IMR-90 (cell line): ENCODE data around the gene IRF2BP2. TPM values are rescaled to one million over a fixed set of nuclear protein-coding genes. Genes with fewer than 3 reads are reported as not detected.

Experiments
- ATAC-seq: fragments of 200-7000 bp; cut with Tn5 transposase; 2 replicates; pipeline ENCODE4 v1.9.1; 2020; ENCODE audit warnings: low read depth, mild to moderate bottlenecking, moderate library complexity
- BruUV-seq: library from RNA; stranded (reverse); fragments of 400-500 nt; replicated peaks from 2 replicates; lab custom pipeline; 2021; lab: Mats Ljungman, UMichigan
- CTCF ChIA-PET: fragments of 300-600 bp; formaldehyde crosslinking; extraction: SDS; loops from one replicate; lab custom pipeline; 2021; ENCODE audit warnings: antibody characterized with exemption; lab: Yijun Ruan, JAX
- POLR2A ChIA-PET: fragments of 300-600 bp; sonication (Branson Sonifier 250); formaldehyde crosslinking; loops from one replicate; lab custom pipeline; 2022; ENCODE audit warnings: antibody characterized with exemption; ENCODE audit not compliant: unreplicated experiment; lab: Charles Lee
- DNase-seq: peaks from one replicate; pipeline ENCODE4 v3.0.0; 2013
- H2AFZ ChIP-seq: replicated peaks from 2 replicates; pipeline ENCODE3; 2013; ENCODE audit warnings: low read length, mild to moderate bottlenecking; ENCODE audit not compliant: poor library complexity
- H2AK5ac ChIP-seq: 2 replicates; pipeline ENCODE4 v1.6.1; 2013; ENCODE audit warnings: low read depth, low read length, inconsistent platforms
- H2AK9ac ChIP-seq: replicated peaks from 2 replicates; pipeline ENCODE3; 2013; ENCODE audit warnings: mild to moderate bottlenecking, low read depth, low read length, moderate library complexity; ENCODE audit not compliant: poor library complexity
- H2BK120ac ChIP-seq: 2 replicates; pipeline ENCODE4 v1.6.1; 2013; ENCODE audit warnings: low read depth, low read length, inconsistent platforms
- H2BK15ac ChIP-seq: 3 replicates; pipeline ENCODE4 v1.6.1; 2013; ENCODE audit warnings: low read depth, low read length, inconsistent platforms
- H2BK20ac ChIP-seq: 2 replicates; pipeline ENCODE4 v1.6.1; 2013; ENCODE audit warnings: low read depth, mild to moderate bottlenecking, inconsistent platforms, low read length, moderate library complexity
- H2BK5ac ChIP-seq: 2 replicates; pipeline ENCODE4 v1.6.1; 2013; ENCODE audit warnings: mild to moderate bottlenecking, low read depth, low read length, inconsistent platforms; ENCODE audit not compliant: poor library complexity, severe bottlenecking
- H3K14ac ChIP-seq: replicated peaks from 2 replicates; pipeline ENCODE4 v1.6.1; 2013; ENCODE audit warnings: low read depth, low read length, inconsistent platforms
- H3K18ac ChIP-seq: 2 replicates; pipeline ENCODE4 v1.6.1; 2013; ENCODE audit warnings: low read depth, low read length, control low read depth
- H3K23ac ChIP-seq: 2 replicates; pipeline ENCODE4 v1.6.1; 2013; ENCODE audit warnings: low read depth, low read length, inconsistent platforms
- H3K27ac ChIP-seq: 2 replicates; pipeline ENCODE4 v1.5.1; 2013; ENCODE audit warnings: mild to moderate bottlenecking, control low read depth, low read length; ENCODE audit not compliant: insufficient read depth
- H3K27me3 ChIP-seq: 2 replicates; pipeline ENCODE4 v1.6.1; 2013; ENCODE audit warnings: low read length; ENCODE audit not compliant: control insufficient read depth, insufficient read depth
- H3K36me3 ChIP-seq: 2 replicates; pipeline ENCODE4 v1.6.1; 2013; ENCODE audit warnings: low read length, mixed read lengths; ENCODE audit not compliant: control insufficient read depth, insufficient read depth
- H3K4ac ChIP-seq: 2 replicates; pipeline ENCODE4 v1.6.1; 2013; ENCODE audit warnings: low read depth, low read length, inconsistent platforms
- H3K4me1 ChIP-seq: 2 replicates; pipeline ENCODE4 v1.6.1; 2013; ENCODE audit warnings: low read length, mixed read lengths; ENCODE audit not compliant: control insufficient read depth, insufficient read depth
- H3K4me2 ChIP-seq: 2 replicates; pipeline ENCODE4 v1.6.1; 2013; ENCODE audit warnings: low read depth, mild to moderate bottlenecking, control low read depth, low read length, moderate library complexity
- H3K4me3 ChIP-seq: 2 replicates; pipeline ENCODE4 v1.5.1; 2013; ENCODE audit warnings: low read depth, mild to moderate bottlenecking, control low read depth, low read length, moderate library complexity; ENCODE audit not compliant: insufficient read depth
- H3K56ac ChIP-seq: 2 replicates; pipeline ENCODE4 v1.6.1; 2013; ENCODE audit warnings: low read length, inconsistent platforms; ENCODE audit not compliant: insufficient read depth; ENCODE audit errors: extremely low read depth
- H3K79me1 ChIP-seq, 2 experiments: 2 replicates each; pipeline ENCODE4 v1.6.1; 2013; ENCODE audit warnings: low read length in 2 of 2, inconsistent platforms in 1 of 2, low read depth in 1 of 2
- H3K9ac ChIP-seq: 2 replicates; pipeline ENCODE4 v1.6.1; 2013; ENCODE audit warnings: low read depth, low read length, control low read depth
- H3K9me1 ChIP-seq: 2 replicates; pipeline ENCODE4 v1.6.1; 2013; ENCODE audit warnings: low read length, inconsistent platforms; ENCODE audit not compliant: insufficient read depth
- H3K9me3 ChIP-seq: 2 replicates; pipeline ENCODE4 v1.6.1; 2013; ENCODE audit warnings: low read length; ENCODE audit not compliant: control insufficient read depth, insufficient read depth
- H4K20me1 ChIP-seq: 2 replicates; pipeline ENCODE4 v1.6.1; 2013; ENCODE audit warnings: low read length, inconsistent platforms; ENCODE audit not compliant: insufficient read depth
- H4K5ac ChIP-seq: 2 replicates; pipeline ENCODE4 v1.6.1; 2013; ENCODE audit warnings: mild to moderate bottlenecking, low read depth, low read length, control low read depth
- H4K8ac ChIP-seq, 2 experiments: 2 replicates each; pipeline ENCODE4 v1.6.1; 2013; ENCODE audit warnings: low read depth in 2 of 2, low read length in 2 of 2, control low read depth in 1 of 2, inconsistent platforms in 1 of 2
- H4K91ac ChIP-seq: 2 replicates; pipeline ENCODE4 v1.6.1; 2013; ENCODE audit warnings: low read depth, low read length, inconsistent platforms; ENCODE audit not compliant: insufficient read depth
- BHLHE40 ChIP-seq: fragments of 150-350 bp; IDR thresholded peaks from 2 replicates; pipeline ENCODE4 v1.6.1; 2016; ENCODE audit warnings: mild to moderate bottlenecking, low read depth, low read length
- CEBPB ChIP-seq: IDR thresholded peaks from 2 replicates; pipeline ENCODE4 v1.6.1; 2012; ENCODE audit warnings: low read depth, low read length, improper control_type of control experiment
- CHD1 ChIP-seq: IDR thresholded peaks from 2 replicates; pipeline ENCODE4 v1.6.1; 2012; ENCODE audit warnings: low read depth, low read length, improper control_type of control experiment
- CTCF ChIP-seq: conservative IDR thresholded peaks from 2 replicates; pipeline ENCODE4 v1.5.1; 2012; ENCODE audit warnings: mild to moderate bottlenecking, low read depth, low read length, improper control_type of control experiment
- FOS ChIP-seq: fragments of 150-350 bp; IDR thresholded peaks from 2 replicates; pipeline ENCODE4 v1.6.1; 2016; ENCODE audit warnings: low read depth, low read length
- MAFK ChIP-seq: IDR thresholded peaks from 2 replicates; pipeline ENCODE4 v1.6.1; 2012; ENCODE audit warnings: low read depth, low read length, improper control_type of control experiment
- MXI1 ChIP-seq: IDR thresholded peaks from 2 replicates; pipeline ENCODE4 v1.6.1; 2012; ENCODE audit warnings: low read depth, mild to moderate bottlenecking, low read length, moderate library complexity, borderline replicate concordance
- NFE2L2 ChIP-seq: fragments of 150-350 bp; IDR thresholded peaks from 2 replicates; pipeline ENCODE4 v1.6.1; 2016; ENCODE audit warnings: low read depth, mild to moderate bottlenecking, low read length
- POLR2A ChIP-seq: IDR thresholded peaks from 2 replicates; pipeline ENCODE4 v1.6.1; 2012; ENCODE audit warnings: mild to moderate bottlenecking, low read depth, low read length
- RAD21 ChIP-seq: IDR thresholded peaks from 2 replicates; pipeline ENCODE4 v1.6.1; 2012; ENCODE audit warnings: low read length, improper control_type of control experiment
- RCOR1 ChIP-seq: IDR thresholded peaks from 2 replicates; pipeline ENCODE4 v1.6.1; 2012; ENCODE audit warnings: mild to moderate bottlenecking, low read length, improper control_type of control experiment; ENCODE audit not compliant: insufficient replicate concordance
- RFX5 ChIP-seq: IDR thresholded peaks from 2 replicates; pipeline ENCODE4 v1.8.0; 2012; ENCODE audit warnings: low read depth, mild to moderate bottlenecking, low read length, moderate library complexity
- SMC3 ChIP-seq: fragments of 150-350 bp; IDR thresholded peaks from 2 replicates; pipeline ENCODE4 v1.6.1; 2016; ENCODE audit warnings: low read depth, mild to moderate bottlenecking, antibody characterized with exemption, low read length, moderate library complexity
- USF2 ChIP-seq: fragments of 150-350 bp; IDR thresholded peaks from 2 replicates; pipeline ENCODE4 v1.6.1; 2017; ENCODE audit warnings: mild to moderate bottlenecking, antibody characterized with exemption, low read length, low read depth
- WGBS, 2 experiments: methylation state at CpG; one replicate each; pipeline versions ENCODE4 v1.1.5 to v1.1.7; 2013; ENCODE audit warnings: missing lambda C conversion rate in 2 of 2; ENCODE audit not compliant: insufficient read length in 1 of 2; ENCODE audit errors: extremely low coverage in 2 of 2; 5-methylcytosine and 5-hydroxymethylcytosine counted together
- dilution Hi-C: fragments of 300-500 bp; cut with HindIII; formaldehyde crosslinking; loops from one replicate; pipeline ENCODE4 v1.14.3; 2018; ENCODE audit warnings: low sequenced_read_pairs; ENCODE audit not compliant: unreplicated experiment
- in situ Hi-C: fragments of 300-500 bp; cut with MboI; formaldehyde crosslinking; loops from 3 replicates; pipeline ENCODE4 v1.14.3; 2019; ENCODE audit warnings: low sequenced_read_pairs, inconsistent platforms, mixed read lengths
- intact Hi-C: fragments of 100-400 bp; cut with micrococcal nuclease; formaldehyde crosslinking; loops from 2 replicates; pipeline ENCODE4 v1.10.0; 2022
- polyA plus RNA-seq, 3 experiments: library from polyadenylated mRNA; depleted of rRNA; stranded (reverse); fragments of >200 nt; gene quantifications; 2 replicates each; pipeline ENCODE4 v1.2.3, GENCODE V29; 2012; ENCODE audit warnings: low replicate concordance in 1 of 3
- total RNA-seq: library from RNA; depleted of rRNA; stranded (reverse); fragments of >200 nt; gene quantifications from 2 replicates; pipeline ENCODE4 v1.2.3, GENCODE V29; 2012

Gene IRF2BP2
- total and polyA plus RNA-seq, 2 of the 4 experiments (the other 2 are of a cell fraction): 47.0 to 66.6 TPM

- Histone ChIP-seq H3K18ac (peak overlapping the region; percentile 97), H3K4me1 (peaks cover 14% of the 10 kb centered on the region), H2BK120ac (peak overlapping the region; percentile 94), H3K36me3 (peaks cover 28% of the 10 kb centered on the region), H3K9ac (peak overlapping the region; percentile 97), H4K20me1 (peaks cover 24% of the 10 kb centered on the region), H3K27me3 (no peaks in the 10 kb centered on the region), H3K9me1 (no peaks in the 10 kb centered on the region), H2BK5ac (peak overlapping the region; percentile 96), H4K91ac (peak overlapping the region; percentile 93), H2AFZ (peak overlapping the region; percentile 88), H2BK15ac (peak overlapping the region; percentile 87; the same call in 2 of the 3 replicates), H3K4me3 (peak overlapping the region; percentile 76), H3K14ac (peak overlapping the region; percentile 93), H2AK5ac (peak overlapping the region; percentile 87), H3K27ac (peak overlapping the region; percentile 98), H3K79me1 (peaks cover 0 to 8% of the 10 kb centered on the region in 2 experiments; a peak in 2 of 4 replicates), H3K23ac (peak overlapping the region; percentile 90), H4K8ac (peak overlapping the region; percentile 76 to 86), H3K56ac (peak overlapping the region; percentile 94), H2AK9ac (peak overlapping the region; percentile 89), H3K4ac (peak overlapping the region; percentile 95), H4K5ac (peak overlapping the region; percentile 95), H3K9me3 (no peaks in the 10 kb centered on the region), H3K4me2 (peak overlapping the region; percentile 98), H2BK20ac (0 out of 2 replicates have a peak overlapping the region, but pooled peaks have one; percentile 55)
- DNase-seq (peak; percentile 95), ATAC-seq (peak; percentile 74)
- dilution Hi-C loops: no loop called here
- BruUV-seq: no TSS peak
- in situ Hi-C loops: loop anchor here (5.0 to 25.0 kb wide), 4 partner anchors 112 to 472 kb away; no protein-coding TSS in a partner anchor
- POLR2A ChIA-PET: interaction anchor here (0.8 to 2.0 kb wide), 2 partner anchors 112 to 113 kb away, joined by 3 to 7 read pairs; no protein-coding TSS in a partner anchor
- 0% methylated on average over 12 of the region's 71 CpGs; no CpG with 5 or more reads in 1 of the 2 experiments for WGBS, 2 experiments
- CTCF ChIA-PET: interaction anchor here (0.9 kb wide), 1 partner anchor 410 kb away, joined by 3 read pairs; no protein-coding TSS in a partner anchor
- intact Hi-C loops: loop anchor here (2.0 to 5.0 kb wide), 4 partner anchors 162 to 360 kb away; no protein-coding TSS in a partner anchor
- TF ChIP-seq USF2 (peak; percentile 74), RFX5 (no peak), CHD1 (peak; percentile 52), NFE2L2 (peak; percentile 37; the same call in 1 of the 2 replicates), MXI1 (peak; percentile 76), MAFK (no peak), FOS (peak; percentile 26; the same call in 1 of the 2 replicates), CTCF (peak; percentile 7; the same call in 1 of the 2 replicates), SMC3 (peak; percentile 11; the same call in 1 of the 2 replicates), RAD21 (peak; percentile 20), BHLHE40 (peak; percentile 86), RCOR1 (no peak), POLR2A (peak; percentile 98), CEBPB (no peak)
Measured at GRCh38 chr1:234610666-234611224, 767 bp upstream of the IRF2BP2 start.
